Prostate gland (tissue), 2 donors: ENCODE data around the gene KCNK5.

Source experiments
- CTCF ChIP-seq, 4 experiments: fragments of 200-600 bp in 2 of 4; fragments of 450-650 bp in 2 of 4; sonication (generic) in 2 of 4; IDR thresholded peaks; 1 replicate in 3 of 4; 2 replicates in 1 of 4; pipeline ENCODE4 v1.5.1; 2016 to 2019; ENCODE audit warnings: antibody characterized with exemption in 4 of 4, mild to moderate bottlenecking in 2 of 4, moderate library complexity in 2 of 4
- POLR2A ChIP-seq: fragments of 450-650 bp; IDR thresholded peaks from one replicate; pipeline ENCODE4 v1.6.1; 2016; ENCODE audit warnings: antibody characterized with exemption, mild to moderate bottlenecking
- POLR2AphosphoS5 ChIP-seq: sonication (generic); formaldehyde crosslinking; IDR thresholded peaks from one replicate; pipeline ENCODE4 v1.6.1; 2017; ENCODE audit warnings: antibody characterized with exemption

GRCh38 chr6:39170860-39171259 lies 58.4 kb downstream of the KCNK5 start:
- TF ChIP-seq CTCF (IDR thresholded peaks at IDR 0.05) = no peak
- TF ChIP-seq POLR2A = no peak
- TF ChIP-seq POLR2AphosphoS5 = no peak
